ENCODE data around the gene CMIP.

CMIP gene

GRCh38 chr16:81491541-81492188, 47.1 kb downstream of the CMIP start:
- H3K4me1 ChIP-seq (ENCODE audit: control insufficient read depth in 1 of 2, insufficient read depth in 1 of 2, low read depth in 1 of 2, low read length in 1 of 2): peaks cover 58 to 64% of the 10 kb centered on the region in 2 experiments
- H3K4me3 ChIP-seq (ENCODE audit: low read depth in 1 of 2, low read length in 1 of 2): no peak overlapping the region
- TF ChIP-seq CTCF (IDR thresholded peaks at IDR 0.05): no peak
- H3K9me3 ChIP-seq: no peaks in the 10 kb centered on the region
- peaks cover 7% of the 10 kb centered on the region for H3K36me3 ChIP-seq
- peak overlapping the region; percentile 47 for H3K27ac ChIP-seq
- no peaks in the 10 kb centered on the region for H3K27me3 ChIP-seq

- TF ChIP-seq CTCF (IDR thresholded peaks at IDR 0.05): no peak
- H3K27ac ChIP-seq: peak overlapping the region; percentile 26
These were observed 47.7 kb downstream of the CMIP start for GRCh38 chr16:81492311-81492761.

GRCh38 chr16:81492965-81493754, 48.6 kb downstream of the CMIP start:
- Histone ChIP-seq H3K9me3 (no peaks in the 10 kb centered on the region), H3K36me3 (no peaks in the 10 kb centered on the region), H3K4me1 (ENCODE audit: control insufficient read depth in 1 of 2, insufficient read depth in 1 of 2, low read depth in 1 of 2, low read length in 1 of 2) (peaks cover 71 to 73% of the 10 kb centered on the region in 2 experiments), H3K27me3 (no peaks in the 10 kb centered on the region), H3K4me3 (ENCODE audit: low read depth in 1 of 2, low read length in 1 of 2) (no peak overlapping the region), H3K27ac (peak overlapping the region; percentile 84)
- TF ChIP-seq CTCF (IDR thresholded peaks at IDR 0.05): no peak

More at GRCh38 chr16:81492311-81492761, 47.7 kb downstream of the CMIP start:
- Histone ChIP-seq H3K36me3 (no peaks in the 10 kb centered on the region), H3K4me1 (ENCODE audit: control insufficient read depth in 1 of 2, insufficient read depth in 1 of 2, low read depth in 1 of 2, low read length in 1 of 2) (peaks cover 65 to 70% of the 10 kb centered on the region in 2 experiments), H3K4me3 (ENCODE audit: low read depth in 1 of 2, low read length in 1 of 2) (no peak overlapping the region), H3K27me3 (no peaks in the 10 kb centered on the region), H3K9me3 (no peaks in the 10 kb centered on the region)

- no peak overlapping the region for H3K4me3 ChIP-seq (ENCODE audit: low read depth in 1 of 2, low read length in 1 of 2)
- H3K27me3 ChIP-seq: no peaks in the 10 kb centered on the region
- TF ChIP-seq CTCF (IDR thresholded peaks at IDR 0.05): no peak
- peaks cover 75 to 80% of the 10 kb centered on the region in 2 experiments for H3K4me1 ChIP-seq (ENCODE audit: control insufficient read depth in 1 of 2, insufficient read depth in 1 of 2, low read depth in 1 of 2, low read length in 1 of 2)
- H3K27ac ChIP-seq: peak overlapping the region; percentile 84
- no peaks in the 10 kb centered on the region for H3K36me3 ChIP-seq
- H3K9me3 ChIP-seq: no peaks in the 10 kb centered on the region
These were observed 49.3 kb downstream of the CMIP start for GRCh38 chr16:81493755-81494433.

GRCh38 chr16:81494434-81494806, 49.8 kb downstream of the CMIP start:
- Histone ChIP-seq H3K4me1 (ENCODE audit: control insufficient read depth in 1 of 2, insufficient read depth in 1 of 2, low read depth in 1 of 2, low read length in 1 of 2) (peaks cover 75 to 83% of the 10 kb centered on the region in 2 experiments), H3K4me3 (ENCODE audit: low read depth in 1 of 2, low read length in 1 of 2) (no peak overlapping the region), H3K9me3 (no peaks in the 10 kb centered on the region), H3K36me3 (no peaks in the 10 kb centered on the region), H3K27me3 (no peaks in the 10 kb centered on the region), H3K27ac (peak overlapping the region; percentile 84)
- TF ChIP-seq CTCF (IDR thresholded peaks at IDR 0.05): no peak
